ENCODE results near the gene DNAH17.

DNAH17 gene

DNA sequence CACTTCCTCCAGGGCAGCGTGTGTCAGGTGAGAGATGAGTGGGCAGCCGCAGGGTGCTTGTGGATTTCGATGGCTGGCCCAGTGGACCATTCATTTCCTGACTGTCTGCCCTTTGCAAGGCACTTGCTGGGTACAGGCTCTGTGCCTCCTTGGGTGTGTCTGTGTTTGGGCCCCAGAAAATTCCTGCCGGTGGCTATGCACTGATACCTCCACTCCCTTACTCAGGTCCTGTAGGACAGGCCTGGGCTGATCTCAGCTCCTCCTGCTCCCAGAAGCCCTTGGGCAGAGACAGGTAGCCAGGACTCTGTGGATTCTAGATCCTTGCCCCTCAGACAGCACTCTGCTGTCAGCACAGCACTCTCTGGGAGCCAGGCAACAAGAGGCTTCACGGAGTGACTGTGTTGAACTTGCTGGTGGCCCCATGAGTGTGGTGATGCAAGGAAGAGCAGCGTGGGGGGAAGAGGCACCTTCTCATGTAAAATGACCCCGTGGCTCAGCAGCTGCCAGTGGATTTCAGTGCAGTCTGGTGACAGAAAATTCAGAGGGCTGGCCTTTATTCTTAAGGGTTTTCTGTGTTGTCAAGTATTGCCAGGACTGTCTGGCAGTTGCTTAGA is 169.7 kb downstream of the DNAH17 start:
- DNase-seq: no peak

DNA sequence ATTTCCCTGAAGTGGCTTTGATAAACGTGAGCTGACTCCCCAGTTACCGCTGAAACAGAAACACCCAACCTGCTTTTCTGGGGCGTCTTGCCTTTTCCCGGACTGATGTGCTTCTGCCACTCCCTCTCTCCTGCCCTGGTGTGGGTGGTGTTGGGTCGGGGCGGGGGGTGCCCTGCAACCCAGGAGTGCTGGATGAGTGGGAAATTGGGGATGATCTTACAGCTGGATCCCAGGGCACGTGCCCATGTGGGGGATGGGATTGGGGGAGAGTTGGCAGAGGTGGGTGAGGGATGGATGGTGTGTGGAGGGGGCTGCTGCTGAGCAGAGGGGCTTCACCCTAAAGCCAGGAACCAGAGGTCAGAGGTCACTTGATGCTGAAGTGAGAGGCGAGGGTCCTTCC is 170.3 kb downstream of the DNAH17 start:
- DNase-seq: no peak

DNA sequence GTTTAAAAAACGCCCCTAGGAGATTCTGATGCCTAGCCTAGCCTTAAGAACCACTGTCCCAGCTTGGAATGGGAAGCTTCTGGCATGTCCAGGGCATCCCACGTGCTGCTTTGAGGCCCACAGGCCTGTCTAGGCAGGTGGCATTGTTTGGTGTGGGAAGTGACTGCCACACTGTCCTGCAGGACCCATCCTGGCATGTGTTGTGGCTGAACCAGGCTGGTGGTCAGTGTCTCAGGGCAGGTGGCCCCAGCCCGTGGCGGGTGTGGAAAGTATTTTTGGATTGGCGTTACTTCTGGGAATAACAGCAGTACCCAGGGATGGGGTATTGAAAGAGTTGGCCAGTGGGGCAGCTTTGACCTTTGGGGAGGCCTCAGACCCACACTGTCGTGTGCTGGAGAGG is 170.8 kb downstream of the DNAH17 start:
- DNase-seq: no peak

DNA sequence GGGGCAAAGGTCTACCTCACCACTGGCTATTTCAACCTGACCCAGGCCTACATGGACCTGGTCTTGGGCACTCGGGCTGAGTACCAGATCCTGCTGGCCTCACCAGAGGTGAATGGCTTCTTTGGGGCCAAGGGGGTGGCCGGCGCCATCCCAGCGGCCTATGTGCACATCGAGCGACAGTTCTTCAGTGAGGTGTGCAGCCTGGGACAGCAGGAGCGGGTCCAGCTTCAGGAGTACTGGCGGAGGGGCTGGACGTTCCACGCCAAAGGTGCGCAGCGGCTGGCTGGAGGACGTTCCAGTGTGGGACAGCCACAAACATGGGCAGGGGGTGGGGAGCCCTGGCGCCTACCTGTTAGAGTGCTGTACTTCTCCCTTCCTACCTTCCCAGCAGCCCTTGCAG is 173.4 kb downstream of the DNAH17 start:
- DNase-seq: no peak

DNA sequence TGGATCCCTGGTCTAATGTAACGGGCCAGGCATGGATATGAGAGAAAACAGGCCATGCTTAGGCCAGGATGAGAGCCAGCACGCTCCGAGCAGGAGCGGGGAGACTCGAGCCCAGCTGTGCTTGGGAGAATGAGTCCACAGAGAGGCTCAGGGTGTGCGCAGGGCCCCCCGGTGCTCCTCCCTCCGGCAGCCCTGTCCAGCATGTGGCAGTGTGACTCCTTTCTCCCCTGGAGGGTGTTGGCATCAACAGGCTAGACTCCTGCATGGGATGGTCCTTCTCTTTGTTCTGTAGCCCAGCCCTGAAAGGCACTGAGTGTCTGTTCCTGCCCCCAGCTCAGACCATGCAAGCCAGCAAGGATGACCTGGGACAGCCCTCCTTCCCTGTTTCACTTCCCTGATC is 175.3 kb downstream of the DNAH17 start:
- no peak for DNase-seq

DNA sequence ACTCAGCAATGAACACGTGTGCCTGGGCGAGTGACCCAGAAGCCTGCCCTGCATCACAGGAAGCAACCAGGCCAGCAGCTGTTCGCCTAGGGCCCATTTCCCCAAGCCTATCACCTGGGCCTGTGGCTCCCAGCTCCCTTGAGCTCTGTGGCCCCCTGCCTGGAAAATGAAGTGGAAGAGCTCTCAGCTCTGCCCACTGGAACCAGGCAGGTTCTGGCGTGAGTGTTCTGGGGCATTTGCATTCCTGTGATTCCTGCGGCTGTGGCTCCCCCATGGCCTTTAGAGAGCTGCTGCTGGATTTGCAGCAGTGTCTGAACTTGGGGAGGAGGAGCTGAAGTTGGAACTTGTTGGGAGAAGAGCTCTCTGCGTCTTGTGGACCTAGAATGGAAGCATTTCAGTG is 175.9 kb downstream of the DNAH17 start:
- no peak for DNase-seq

DNA sequence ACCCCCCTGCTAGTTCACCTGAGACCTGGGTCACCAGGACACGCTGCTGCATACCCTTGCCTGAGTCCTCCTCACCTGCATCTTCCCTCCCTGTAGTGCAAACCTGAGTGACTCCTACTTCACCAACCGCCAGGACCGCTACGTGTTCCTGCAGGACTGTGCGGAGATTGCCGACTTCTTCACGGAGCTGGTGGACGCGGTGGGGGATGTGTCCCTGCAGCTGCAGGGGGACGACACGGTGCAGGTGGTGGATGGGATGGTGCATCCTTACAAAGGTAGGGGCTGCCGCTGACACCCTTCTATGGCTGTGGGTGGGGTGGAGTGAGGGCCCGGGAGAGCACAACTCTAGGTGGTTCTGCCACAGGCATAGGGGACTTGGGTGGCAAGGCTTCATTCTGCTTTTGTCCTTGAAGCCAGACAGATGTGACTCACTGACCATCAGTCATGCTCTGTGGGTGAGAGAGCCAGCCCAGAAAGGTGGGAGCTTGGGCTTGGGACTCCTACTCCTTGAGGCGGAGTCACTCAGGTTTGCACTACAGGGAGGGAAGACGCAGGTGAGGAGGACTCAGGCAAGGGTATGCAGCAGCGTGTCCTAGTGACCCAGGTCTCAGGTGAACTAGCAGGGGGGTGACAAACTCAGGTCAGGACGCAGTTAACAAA is 176.5 kb downstream of the DNAH17 start:
- DNase-seq: no peak

DNA sequence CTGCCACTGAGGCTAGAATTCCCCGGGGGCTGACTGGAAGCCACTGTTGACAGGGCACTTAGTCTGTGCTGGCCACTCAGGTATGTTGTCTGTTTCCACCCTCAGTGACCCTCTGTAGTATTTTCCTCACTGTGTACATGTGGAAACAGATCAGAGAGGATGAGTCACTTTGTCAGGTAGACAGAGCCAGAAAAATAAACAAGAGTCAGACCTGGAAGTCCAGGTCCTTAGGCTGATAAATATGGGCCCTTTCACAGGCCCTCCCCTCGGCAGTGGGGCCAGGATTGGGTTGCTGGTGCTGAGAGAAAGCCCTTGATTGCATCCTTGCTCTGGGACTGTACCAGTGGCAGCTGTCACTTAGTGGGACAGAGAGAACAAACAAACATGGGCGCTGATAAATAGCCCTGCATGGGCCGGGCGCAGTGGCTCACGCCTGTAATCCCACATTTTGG is 177.5 kb downstream of the DNAH17 start:
- DNase-seq: no peak

DNA sequence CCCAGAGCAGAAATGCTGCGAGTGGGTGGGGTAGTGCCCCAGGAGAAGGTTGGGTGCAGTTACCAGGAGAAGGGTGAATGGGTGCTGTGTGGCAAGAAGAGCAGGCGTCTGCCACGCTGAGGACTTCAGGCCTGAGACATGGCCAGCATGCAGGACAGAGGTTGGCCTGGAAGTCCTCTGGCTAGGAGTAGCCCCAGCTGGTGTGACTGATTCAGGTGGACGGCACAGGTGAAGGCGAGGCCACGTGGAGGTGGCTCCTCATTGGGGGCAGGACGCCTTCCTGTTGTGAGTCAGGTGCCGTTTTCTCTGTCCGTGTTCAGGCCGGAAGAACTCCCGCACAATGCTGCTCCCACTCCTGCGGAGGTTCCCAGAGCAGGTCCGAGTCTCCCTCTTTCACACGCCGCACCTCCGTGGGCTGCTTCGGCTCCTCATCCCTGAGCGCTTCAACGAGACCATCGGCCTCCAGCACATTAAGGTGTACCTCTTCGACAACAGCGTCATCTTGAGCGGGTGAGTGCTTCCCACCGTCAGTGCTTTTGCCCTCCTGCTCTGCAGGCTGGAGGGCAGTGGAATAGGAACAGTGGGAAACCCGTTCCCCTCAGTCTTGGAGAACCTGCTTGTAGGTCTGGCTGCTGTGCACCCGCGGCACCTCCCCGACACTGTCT is 178.0 kb downstream of the DNAH17 start:
- no peak for DNase-seq

DNA sequence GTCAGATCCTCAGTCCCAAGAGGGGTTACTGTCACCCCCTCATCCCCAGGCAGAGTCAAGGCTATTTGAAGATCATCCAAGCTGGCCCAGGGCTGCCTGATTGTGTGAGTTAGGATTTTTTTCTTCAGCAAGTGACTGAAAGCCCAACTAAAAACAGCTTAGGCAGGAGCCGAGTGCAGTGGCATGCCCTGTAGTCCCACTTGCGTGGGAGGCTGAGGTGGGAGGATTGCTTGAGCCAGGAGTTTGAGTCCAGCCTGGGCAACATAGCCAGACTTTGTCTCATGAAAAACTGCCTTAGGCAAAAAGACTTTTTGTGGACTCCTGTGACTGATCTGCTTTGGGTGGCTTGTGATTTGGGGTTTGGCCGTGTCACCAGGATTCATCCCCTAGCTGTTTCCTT is 178.8 kb downstream of the DNAH17 start:
- no peak for DNase-seq

DNA sequence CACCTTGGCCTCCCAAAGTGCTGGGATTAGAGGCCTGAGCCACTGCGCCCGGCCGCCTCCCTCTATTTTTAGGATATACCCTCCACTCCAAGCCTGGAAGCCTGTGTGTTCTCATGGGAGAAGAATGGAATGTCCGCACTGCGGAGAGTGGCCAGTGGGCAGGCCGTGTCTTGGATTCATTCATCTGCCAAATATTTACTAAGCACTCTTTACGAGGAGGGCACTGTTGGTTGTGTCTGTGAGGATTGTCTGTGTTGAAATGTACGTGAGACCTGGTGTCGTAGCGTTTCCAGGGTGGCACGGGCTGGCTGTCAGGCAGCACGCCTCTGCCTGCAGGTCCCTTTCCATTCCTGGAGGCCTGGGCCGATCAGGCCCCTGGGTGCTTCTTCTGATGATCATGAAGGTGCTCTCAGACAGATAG is 179.5 kb downstream of the DNAH17 start:
- no peak for DNase-seq

DNA sequence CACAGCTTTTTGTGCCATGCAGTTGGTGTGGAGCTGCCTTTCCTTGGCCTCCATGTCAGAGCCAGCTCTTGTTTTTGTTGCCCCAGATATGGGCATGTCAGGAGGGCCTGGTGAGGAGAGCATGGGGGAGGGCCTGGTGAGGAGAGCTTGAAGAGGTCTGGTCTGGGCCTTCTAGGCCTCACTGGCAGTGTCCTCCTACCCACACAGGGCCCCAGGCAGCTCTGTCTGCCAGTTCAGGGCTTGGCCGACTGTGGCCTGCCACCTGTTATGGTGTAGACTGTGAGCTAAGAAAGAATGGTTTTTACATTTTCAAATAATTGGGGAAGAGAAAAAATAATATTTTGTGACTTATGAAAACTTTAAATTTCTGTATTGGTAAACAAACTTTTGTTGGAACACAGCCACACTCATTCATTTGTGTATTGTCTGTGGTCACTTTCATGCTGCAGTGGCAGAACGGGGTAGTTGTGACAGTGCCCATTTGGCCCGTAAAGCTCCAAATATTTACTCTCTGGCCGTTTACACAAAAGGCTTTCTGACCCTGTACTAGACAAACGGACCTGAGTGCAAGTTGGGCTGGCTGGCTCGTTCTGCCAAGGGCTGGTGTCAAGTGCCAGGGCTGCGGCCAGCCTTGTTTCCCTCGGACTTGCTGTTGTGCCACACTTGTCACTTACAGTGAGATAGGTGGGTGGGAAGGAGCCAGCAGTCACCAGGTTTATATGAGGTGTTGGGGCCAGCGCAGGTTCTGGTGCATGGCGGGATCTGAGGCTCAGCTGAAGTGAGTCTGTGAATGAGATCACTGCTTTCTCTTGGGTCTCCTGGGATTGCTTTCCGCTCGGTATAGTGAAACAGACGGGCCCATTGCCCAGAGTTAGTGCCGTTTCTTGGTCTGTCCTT is 180.5 kb downstream of the DNAH17 start:
- no peak for DNase-seq

DNA sequence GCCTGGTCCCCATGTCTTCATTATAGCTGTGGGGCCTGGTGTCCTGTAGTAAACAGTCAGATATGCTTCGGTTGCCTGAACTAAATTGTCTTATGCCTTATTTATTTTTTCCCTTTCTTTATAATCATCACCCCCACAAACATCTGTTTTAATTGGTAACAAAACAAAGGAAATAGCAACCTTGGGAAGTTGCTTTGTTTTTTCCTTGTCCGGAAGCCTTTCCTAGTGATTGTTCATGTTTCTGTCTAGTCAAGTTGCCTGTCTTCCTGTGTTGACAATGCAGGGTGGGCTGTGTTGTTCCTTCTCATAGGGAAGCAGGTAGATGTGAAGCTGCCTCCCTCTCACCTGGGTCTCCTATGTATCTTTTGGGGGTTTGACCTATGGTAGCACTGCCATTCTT is 182.0 kb downstream of the DNAH17 start:
- DNase-seq: no peak

DNA sequence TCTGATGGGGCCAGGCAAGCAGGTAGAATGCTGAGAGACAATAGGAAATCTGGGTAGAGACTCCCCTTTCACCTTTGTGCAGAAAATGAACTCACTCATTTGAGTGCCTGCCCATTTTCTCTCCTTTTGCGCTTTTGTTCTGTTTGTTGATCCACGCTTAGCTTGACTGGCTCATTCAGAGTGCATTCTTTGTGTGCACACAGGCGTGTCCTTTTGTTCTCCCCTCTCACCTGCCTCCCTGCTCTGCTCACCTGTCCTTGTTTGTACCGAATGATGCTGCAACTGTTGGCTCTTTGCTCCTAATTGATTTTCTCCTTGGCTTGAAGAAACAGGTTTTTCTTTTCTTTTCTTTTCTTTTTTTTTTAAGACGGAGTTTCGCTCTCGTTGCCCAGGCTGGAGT is 183.0 kb downstream of the DNAH17 start:
- no peak for DNase-seq

DNA sequence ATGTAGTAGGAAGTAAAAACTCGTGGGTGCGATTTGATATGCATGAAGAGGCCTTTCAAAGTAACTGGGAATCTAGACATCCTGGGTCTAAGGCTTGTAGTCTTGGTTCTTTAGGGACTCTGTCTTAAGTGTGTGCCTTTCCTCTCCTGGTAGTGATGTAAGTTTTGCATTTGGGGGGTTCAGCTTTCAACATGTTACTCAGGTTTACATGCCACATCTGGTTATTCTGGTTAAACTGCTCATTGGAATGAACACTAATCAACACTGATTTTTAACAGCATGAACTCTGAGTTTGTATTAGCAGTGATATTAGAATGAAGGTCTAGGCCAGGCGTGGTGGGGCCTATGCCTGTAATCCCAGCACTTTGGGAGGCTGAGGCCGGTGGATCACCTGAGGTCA is 183.6 kb downstream of the DNAH17 start:
- no peak for DNase-seq

DNA sequence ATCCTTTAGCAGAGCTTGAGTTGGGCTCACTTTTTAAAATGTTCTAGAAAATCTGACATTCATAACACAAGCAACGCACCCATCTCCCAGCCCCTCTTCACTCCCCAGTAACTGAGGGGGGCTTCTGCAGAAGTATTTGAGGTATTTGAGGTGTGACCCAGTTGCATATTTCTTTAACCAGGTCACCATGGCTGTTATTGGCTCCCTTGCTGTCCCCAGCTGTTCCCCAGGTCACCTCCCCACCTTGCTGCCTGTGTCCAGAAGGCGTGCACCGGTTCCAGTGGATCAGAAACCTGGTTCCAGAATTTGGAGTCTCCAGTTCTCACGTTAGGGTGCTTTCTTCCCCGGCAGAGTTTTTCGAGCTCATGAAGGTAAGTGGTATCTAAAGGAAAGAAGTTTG is 184.9 kb downstream of the DNAH17 start:
- no peak for DNase-seq

DNA sequence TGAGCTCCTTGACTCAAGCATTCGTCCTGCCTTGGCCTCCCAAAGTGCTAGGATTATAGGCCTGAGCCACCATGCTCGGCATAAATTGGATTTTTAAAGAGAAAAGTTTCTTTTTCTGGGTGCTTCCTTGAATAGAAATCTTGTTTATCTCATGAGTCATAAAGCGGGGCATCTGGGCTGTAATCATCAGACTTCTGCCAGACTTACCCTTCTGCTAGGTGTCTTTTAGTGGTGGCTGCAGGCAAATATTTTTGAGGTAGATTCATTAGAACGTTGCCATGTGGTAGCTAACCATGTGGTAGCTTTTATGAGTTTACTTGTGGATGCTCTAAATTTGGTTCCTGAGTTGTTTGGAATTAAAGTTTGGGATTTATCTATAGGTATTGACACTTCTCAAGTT is 185.4 kb downstream of the DNAH17 start:
- no peak for DNase-seq

DNA sequence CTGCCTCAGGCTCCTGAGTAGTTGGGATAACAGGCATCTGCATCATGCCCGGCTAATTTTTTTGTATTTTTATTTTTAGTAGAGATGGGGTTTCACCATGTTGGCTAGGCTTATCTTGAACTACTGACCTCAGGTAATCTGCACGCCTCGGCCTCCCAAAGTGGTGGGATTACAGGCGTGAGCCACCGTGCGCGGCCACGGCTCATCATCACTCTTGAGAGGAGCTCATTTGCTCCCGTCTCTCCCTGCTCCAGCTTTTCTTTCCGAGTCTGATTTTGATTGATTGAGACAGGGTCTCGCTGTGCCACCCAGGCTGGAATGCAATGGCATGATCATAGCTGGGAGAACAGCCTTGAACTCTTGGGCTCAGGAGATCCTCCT is 186.2 kb downstream of the DNAH17 start:
- no peak for DNase-seq

DNA sequence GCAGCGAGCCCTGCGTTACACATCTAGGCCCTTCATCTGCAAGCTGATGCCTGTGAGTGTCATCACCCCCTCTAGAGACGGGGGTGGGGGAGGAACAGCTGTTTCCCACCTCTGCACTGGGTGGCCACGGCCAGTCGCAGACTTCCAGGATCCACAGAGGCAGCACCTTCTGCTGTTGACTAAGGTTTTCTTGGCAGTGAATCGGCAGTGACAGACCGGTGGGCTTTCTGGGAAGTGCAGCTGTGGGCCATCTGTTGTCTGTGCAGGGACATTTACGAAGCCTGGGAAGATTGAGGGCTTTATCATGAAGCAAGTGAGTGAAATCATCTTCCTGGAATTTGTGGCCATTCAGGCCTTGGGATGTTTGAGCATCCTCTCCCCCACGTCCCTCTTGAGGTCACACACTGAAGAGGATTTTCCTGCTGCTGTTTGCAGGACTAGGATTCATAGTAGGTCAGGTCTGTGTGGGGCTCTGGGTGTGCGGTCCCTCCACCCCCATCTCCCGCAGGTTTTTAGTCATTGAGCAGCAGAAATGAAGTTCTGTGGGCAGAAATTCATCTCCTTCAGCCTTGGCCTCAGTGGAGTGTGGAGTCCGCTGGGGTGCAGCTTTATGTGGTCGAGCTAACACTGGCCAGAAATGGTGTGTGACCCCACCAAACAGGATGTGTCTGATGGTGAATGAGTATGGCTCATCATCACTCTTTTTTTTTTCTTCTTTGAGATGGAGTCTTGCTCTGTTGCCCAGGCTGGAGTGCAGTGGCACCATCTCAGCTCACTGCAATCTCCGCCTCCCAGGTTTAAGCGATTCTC is 186.8 kb downstream of the DNAH17 start:
- DNase-seq: no peak

DNA sequence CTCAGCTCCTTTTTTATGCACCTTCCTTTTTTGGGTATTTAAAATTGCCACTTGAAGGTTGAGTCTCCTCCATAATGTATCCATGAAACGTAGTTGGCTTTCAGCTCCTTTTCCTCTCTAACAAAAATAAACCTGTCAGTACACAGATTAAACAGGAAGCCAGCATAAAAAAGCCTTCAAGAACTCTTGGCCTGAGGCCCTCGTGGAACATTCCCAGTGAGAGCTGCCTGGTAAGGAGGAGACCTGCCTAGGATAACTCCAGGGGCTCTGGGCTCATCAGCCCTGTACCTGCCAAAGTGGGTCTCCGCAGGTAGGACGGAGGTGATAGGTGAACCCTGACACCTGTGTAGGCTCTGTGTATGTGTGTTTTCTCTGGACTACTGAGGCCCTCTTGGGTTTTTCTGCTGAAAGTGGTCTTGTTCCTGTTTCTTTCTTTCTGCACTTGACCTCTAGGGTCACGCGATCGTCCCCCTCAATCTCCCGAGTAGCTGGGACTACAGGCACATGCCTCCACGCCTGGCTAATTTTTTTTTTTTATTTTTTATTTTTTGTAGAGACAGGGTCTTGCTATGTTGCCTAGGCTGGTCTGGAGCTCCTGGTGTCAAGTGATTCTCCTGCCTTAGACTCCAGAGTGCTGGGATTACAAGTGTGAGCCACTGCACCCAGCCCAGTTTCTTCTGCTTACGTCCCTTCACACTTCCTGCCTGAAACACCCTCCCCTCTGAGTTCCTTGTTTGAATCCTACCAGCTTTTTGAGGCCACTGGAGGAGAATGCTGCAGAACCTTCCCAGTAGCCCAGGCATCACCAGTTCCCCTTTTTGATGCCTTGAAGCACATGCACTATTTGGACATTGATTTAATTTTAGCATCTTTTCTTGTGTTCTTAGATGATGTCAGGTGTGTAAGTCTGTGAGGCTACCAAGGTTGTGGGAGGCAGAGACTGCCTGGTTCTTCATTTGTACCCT is 188.9 kb downstream of the DNAH17 start:
- DNase-seq: peak; percentile 76

DNA sequence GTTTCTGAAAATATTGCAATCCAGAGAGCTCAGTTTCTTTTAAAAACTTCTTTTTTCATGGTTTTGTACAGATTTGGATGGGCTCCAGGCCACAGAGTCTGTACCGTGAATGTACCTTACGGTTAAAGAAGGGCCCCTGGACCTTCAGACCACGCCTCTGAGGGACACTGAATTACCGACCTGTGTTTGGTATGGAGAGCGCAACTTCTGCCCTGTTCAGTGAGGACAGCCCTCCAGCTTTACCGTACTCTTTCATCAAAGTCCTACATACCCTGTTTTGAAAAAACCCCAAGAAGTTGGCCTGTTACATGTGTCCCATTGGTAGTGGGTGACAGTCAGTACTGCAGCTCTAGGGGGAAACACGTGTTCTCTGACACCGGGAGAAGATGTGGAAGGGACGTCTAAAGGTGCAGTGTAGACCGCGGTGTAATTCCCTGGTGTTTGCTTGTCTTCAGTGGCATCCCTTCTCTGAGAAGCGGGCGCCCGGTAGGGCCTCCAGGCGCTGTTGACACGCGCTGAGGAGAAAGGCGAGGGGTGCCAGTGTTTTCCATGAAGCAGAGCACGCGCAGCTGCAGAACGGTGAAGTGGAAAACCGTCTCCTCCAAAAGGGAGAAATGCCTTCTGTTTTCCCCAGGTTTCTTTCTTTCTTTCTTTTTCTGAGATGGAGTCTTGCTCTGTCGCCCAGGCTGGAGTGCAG is 192.6 kb downstream of the DNAH17 start:
- peak; percentile 29 for DNase-seq

All from hematopoietic multipotent progenitor cell treated with erythropoietin and hydrocortisone succinate and interleukin-3 and kit ligand, for 4 days (in vitro differentiated cells).